NK-92 (cell line): Measurements from ENCODE around the gene CD72.
"Not testable (repeated sequence)": the region's sequence is repeated elsewhere in the genome, so short reads cannot be mapped to it uniquely, and the experiment has no call there.

Source experiments
- DNase-seq: peaks from one replicate; lab custom pipeline; 2025; ENCODE audit not compliant: unreplicated experiment; lab: John Stamatoyannopoulos, UW

Gene CD72

GRCh38 chr9:35598866-35599590 lies 19.2 kb downstream of the CD72 start:
- no peak for DNase-seq

DNA sequence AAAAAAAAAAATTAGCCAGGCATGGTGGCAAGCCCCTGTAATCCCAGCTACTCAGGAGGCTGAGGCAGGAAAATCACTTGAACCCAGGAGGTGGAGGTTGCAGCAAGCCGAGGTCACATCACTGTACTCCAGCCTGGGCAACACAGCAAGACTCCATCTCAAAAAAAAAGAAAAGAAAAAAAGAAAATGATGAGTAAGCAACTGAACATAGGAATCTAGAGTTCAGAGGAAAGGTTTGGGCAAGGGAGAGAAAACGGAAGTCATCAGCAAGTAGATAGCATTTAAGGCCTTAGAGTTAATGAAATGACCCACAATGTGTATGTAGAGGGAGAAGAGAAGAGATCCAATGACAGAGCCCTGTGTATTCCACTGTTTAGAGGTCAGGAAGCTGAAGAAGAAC lies 21.3 kb downstream of the CD72 start:
- DNase-seq: not testable (repeated sequence)

DNA sequence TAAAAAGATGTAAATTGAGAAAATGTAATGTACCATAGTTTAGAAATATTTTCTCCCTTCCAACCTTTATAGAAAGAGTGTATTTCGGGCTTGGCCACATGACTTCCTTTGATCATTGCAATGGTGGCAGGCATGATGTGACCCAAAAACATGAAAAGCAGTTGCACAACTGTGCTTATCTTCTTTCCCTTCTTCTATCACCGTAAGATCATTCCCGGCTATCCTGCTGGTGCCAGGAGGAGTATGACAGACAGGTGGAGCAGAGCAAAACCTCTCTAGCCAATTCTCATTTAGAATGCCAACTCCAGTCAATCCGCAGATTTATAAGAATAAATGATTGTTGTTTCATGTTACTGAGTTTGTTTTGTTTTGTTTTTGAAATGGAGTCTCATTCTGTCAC lies 23.7 kb downstream of the CD72 start:
- no peak for DNase-seq

GRCh38 chr9:35593581-35593980 lies 24.6 kb downstream of the CD72 start:
- DNase-seq: no peak

DNA sequence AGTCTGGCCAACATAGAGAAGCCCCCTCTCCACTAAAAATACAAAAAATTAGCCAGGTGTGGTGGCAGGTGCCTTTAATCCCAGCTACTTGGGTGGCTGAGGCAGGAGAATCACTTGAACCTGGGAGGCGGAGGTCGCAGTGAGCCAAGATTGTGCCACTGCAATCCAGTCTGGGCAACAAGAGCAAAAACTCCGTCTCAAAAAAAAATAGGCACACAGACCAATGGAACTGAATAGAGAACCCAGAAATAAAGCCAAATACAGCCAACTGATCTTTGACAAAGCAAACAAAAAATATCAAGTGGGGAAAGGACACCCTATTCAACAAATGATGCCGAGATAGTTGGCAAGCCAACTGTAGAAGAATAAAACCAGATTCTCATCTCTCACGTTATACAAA lies 29.7 kb downstream of the CD72 start:
- not testable (repeated sequence) for DNase-seq

DNA sequence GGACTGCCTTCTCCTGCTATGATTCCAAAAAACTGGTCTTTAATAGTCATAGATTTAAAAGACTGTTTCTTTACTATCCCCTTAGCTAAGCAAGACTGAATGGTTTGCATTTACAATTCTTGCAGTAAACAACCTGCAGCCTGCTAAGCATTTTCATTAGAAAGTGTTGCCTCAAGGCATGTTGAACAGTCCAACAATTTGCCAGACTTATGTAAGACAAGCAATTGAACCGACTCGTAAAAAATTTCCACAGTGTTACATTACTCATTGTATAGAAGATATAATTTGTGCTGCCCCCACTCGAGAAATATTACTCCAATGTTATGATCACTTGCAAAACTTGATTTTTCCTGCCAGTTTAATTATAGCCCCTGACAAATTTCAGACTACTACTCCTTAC lies 33.5 kb downstream of the CD72 start:
- DNase-seq: not testable (repeated sequence)

DNA sequence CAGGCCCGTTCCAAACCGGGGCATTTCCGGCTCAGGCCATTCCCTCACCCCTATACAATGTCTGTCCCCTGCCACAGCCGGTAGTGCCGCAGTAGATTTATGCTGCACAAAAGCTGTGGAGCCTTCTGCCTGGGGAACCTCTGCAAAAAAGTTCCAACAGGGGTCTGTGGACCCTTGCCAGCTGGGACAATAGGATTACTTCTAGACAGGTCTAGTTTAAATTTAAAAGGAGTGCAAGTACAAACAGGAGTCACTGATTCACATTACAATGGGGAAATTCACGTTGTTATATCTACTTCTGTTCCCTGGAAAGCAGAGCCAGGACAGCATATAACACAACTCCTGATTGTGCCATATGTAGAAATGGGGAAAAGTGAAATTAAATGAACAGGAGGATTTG lies 34.7 kb downstream of the CD72 start:
- DNase-seq: not testable (repeated sequence)

GRCh38 chr9:35579659-35580227 lies 38.5 kb downstream of the CD72 start:
- DNase-seq: not testable (repeated sequence)

DNA sequence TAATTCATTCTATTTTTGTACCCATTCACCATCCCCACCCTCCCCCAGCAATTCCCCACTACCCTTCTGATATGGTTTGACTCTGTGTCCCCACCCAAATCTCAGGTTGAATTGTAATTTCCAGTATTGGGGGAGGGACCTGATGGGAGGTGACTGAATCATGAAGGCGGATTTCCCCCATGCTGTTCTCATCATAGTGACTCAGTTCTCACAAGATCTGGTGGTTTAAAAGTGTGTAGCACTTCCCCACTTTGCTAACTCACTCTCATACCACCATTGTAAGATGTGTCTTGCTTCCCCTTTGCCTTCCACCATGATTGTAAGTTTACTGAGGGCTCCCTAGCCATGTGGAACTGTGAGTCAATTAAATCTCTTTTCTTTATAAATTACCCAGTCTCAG lies 39.1 kb downstream of the CD72 start:
- DNase-seq: no peak

DNA sequence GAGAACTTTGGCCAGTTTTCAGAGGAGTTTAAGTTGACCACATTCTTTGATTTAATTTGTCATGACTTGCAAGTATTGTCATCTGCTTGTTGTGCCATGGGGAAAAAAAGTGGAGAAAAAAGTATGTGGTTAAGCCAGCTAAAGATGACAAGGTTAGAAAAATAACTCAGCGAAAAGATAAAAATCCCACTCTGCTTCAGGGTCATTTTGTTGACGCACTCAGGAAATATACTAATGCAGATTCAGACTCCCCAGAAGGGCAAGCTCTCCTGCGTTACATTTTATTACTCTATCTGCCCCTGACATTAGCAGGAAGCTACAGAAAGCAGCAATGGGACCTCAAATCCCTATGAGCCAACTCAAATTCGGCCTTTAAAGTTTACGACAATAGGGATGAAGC lies 40.7 kb downstream of the CD72 start:
- DNase-seq: no peak

DNA sequence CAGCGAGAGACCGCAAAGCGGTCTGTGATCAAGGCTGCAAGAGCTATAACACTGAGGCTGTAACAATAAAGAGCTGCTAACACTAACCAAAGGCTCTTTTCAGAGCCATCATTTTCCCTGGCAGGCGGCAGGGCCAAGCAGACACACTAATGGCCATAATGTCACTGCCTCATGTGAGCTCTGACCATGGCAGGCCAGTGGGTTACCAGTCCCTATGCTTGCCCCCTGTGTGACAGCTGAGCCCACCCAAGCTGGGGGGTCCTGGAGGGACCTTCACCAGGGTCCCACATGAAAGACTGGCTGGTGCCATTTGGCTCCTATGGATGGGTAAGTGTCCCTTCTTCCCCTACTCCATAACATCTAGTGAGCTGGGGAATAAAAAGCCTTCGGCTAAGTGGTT lies 42.7 kb downstream of the CD72 start:
- no peak for DNase-seq

DNA sequence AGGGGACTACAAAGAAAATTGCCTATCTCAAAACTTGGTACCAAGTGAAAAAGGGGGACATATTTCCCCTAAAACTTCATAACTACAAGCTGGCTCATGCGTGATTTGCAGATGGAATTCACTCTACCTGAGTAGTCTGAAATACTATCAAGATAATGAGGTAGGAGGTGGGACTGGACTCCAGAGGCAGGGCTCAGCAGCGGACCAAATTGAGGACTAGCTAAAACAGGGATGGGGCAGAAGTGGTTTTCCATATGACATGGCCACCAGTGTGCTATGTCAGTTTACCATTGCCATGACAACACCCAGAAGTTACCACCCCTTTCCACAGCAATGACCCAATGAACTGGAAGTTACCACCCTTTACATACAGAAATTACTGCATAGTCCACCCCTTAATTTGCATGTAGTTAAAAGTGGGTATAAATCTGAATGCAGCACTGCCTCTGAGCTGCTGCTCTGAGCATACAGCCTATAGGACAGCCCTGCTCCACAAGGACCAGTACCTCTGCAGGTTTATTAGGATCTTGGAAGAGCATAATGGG lies 43.6 kb downstream of the CD72 start:
- no peak for DNase-seq

- no peak for DNase-seq
Observed at GRCh38 chr9:35570709-35571504, 47.3 kb downstream of the CD72 start.

- no peak for DNase-seq
Observed at GRCh38 chr9:35569206-35569605, 49.0 kb downstream of the CD72 start.

GRCh38 chr9:35568196-35568595 lies 50.0 kb downstream of the CD72 start:
- DNase-seq: no peak

DNA sequence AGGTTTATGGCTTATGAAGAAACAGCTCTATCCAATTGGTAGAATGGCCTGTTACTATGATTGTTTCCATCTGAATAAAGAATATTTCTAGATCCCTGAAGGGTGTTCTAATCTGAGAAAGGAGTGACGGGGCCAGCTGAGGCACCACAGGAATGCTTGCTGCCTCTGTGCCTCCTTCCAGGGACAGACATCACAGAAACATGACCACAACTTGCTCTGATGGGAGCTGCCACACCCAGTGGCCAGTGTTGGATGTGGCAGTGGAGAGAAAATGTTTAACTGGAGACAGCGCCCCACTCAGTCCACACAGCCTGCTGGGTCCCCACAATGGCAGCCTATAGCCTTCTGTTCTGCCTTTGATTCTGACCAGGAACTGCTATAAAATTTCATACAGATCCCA lies 51.8 kb downstream of the CD72 start:
- no peak for DNase-seq

DNA sequence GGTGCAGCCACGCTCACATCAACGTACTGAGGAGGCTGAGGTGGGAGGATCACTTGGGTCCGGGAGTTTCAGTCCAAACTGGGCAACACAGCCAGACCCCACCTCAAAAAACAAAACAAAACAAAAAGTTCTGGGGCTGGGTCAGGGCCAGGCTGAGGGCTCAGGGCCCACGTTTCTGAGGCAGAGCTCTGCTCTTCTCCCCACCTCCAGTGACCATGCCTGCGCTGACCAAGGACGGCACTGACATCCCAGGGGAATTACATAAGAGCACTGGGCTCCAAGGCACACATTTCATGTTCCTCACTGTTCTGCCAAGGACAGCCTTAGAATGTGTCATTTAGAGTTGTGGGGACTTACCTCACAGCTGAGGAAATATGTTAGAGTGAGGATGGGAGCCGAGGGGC lies 53.6 kb downstream of the CD72 start:
- DNase-seq: no peak

DNA sequence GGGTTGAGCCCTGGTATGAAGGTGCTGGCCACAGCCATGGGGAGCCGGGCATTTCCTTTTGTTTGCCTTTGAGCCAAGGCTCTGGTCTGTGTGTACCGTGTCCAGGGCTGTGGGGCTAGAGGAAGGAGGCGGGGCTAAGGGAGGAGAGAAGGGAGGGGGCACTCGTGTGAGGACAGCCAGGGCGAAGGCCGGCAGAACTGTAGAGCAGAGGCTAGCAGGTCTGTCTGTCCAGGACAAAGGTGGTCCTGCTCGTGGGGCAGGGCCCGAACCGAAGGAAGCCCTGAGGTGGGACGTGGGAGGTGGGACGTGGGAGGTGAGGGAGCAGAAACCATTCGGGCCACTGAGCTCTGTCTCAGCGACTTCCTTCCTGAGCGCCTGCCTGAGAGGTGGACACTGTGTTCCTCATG lies 54.4 kb downstream of the CD72 start:
- no peak for DNase-seq

DNA sequence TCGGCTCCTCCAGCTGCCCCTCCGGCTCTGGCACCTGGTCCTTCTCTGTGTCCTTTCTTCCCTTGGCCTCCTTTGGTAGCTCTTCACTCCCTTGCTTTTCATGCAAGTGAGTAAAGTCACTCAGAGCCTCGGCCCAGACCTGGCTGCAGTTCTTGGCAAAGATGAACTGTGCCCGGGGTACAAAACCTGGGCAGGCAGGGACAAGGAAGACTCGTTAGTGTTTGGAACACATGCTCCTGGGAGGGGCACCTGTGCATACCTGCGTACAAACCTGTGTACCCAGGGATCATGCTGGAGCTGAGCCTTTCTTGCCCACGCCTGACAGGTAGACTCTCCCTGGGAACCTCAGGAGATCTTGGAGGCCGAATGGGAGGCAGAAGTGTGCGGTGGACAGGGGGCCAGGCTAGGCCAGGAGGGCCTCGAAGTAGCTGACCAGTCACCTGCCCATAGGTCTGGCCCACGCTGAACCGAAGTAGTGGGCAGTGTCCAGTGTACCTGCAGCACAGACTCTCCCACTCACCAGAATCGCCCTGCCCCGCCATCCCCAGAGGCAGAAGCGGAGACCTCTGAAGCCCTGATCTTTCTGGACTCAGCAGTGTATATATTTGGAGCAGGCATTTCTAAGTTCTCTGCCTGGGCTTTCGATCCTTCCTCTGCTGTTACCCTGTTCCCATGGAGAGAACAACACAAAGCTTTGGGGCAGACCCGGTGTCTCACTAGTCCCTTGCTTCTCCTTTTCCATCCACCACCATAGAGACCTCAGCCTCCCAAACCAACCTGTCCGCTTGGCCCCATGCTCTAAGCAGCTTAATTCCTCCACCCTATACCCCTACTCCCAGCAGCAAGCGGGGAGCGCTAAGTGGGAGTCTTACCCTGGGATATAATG lies 55.1 kb downstream of the CD72 start:
- no peak for DNase-seq

DNA sequence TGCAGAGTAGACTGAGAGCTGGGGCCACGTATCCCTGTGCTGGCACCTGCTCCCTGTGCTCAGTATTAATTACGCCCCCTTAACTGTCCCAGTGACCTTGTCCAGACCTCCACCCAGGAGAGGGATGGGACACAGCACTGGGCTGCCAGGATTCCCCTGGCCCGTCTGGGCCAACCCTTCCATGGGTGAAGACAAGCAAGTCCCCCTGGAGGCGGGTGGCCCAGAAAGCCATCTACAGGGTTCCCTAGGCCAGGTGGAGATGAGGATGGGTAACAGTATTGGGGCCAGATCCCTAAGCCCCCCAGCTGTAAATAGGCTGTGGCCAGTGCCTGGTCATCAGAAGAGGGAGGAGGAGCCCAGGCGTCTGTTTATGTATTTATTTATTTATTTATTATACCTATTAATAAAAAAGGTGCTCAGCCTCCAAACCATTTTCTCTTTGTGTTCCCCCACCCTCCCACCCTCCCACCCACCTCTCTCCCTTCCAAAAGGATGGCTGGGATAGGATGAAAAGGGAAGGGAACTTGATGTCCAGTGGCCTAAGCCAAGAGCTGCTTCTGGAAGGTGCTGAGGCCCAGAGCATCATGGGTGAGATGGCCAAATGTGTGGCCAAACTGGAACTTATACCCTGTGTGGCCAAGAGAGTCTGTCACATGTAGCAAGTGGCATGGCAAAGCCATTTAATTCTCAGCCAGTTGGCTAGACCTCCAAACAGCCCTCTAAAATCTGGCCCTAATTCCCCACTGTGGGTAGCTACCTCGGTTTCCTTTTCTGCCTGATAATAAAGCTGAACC lies 56.5 kb downstream of the CD72 start:
- DNase-seq: no peak
